Adrenal gland (tissue), 12 donors: Measurements from ENCODE around the gene DUSP3. TPM values are rescaled to one million over a fixed set of nuclear protein-coding genes. Genes with fewer than 3 reads are reported as not detected.

ENCODE experiments used
- DNase-seq, 7 donors: peaks; one replicate each; pipeline ENCODE4 v3.0.0-alpha.2; 2019 to 2020
- H3K27ac ChIP-seq, 5 donors: fragments of 200-600 bp; sonication (generic) in 4 of 5; 1 replicate in 3 of 5; 2 replicates in 2 of 5; pipeline versions ENCODE4 v1.5.1 to v1.8.0; 2016 to 2020; ENCODE audit warnings: mild to moderate bottlenecking in 1 of 5
- H3K27me3 ChIP-seq: fragments of 200-600 bp; 2 replicates; pipeline ENCODE4 v1.8.0; 2021
- H3K36me3 ChIP-seq, 2 donors: fragments of 200-600 bp; replicated peaks in 1 of 2; 1 replicate in 1 of 2; 2 replicates in 1 of 2; pipeline versions ENCODE4 v1.5.1 to v1.8.0; 2018 to 2022
- H3K4me1 ChIP-seq, 2 donors: fragments of 200-600 bp; replicated peaks in 1 of 2; 1 replicate in 1 of 2; 2 replicates in 1 of 2; pipeline versions ENCODE4 v1.5.1 to v1.8.0; 2018 to 2021
- H3K4me3 ChIP-seq, 4 donors: fragments of 200-600 bp; sonication (generic) in 3 of 4; one replicate each; pipeline ENCODE4 v1.5.1; 2016 to 2018
- H3K9me3 ChIP-seq, 3 donors: fragments of 200-600 bp; sonication (generic) in 1 of 3; replicated peaks in 1 of 3; 1 replicate in 2 of 3; 2 replicates in 1 of 3; pipeline versions ENCODE4 v1.5.1 to v1.8.0; 2016 to 2021
- POLR2A ChIP-seq, 2 donors: fragments of 450-650 bp; IDR thresholded peaks; one replicate each; pipeline ENCODE4 v1.6.1; 2017; ENCODE audit warnings: antibody characterized with exemption in 2 of 2, mild to moderate bottlenecking in 2 of 2, moderate library complexity in 1 of 2
- WGBS, 4 donors: extraction: QIAGEN DNeasy Blood & Tissue Kit in 2 of 4; methylation state at CpG; one replicate each; pipeline versions ENCODE4 v1.1.5 to v1.1.7; 2013 to 2017; 5-methylcytosine and 5-hydroxymethylcytosine counted together
- intact Hi-C, 2 donors: fragments of 100-400 bp; cut with DNase I; formaldehyde crosslinking; loops; one replicate each; pipeline versions ENCODE4 v1.14.1 to v1.15.0; 2022 to 2023
- polyA plus RNA-seq, 3 donors: library from polyadenylated mRNA; stranded (reverse); fragments of 200-250 nt in 2 of 3; fragments of 350-450 nt in 1 of 3; fragmentation: Illumina TruSeq in 1 of 3; extraction: RNeasy Lipid Tissue Mini Kit (QIAGEN cat#74804) in 1 of 3; gene quantifications; one replicate each; pipeline ENCODE4 v1.2.3, GENCODE V29; 2013 to 2014
- total RNA-seq, 9 donors: library from RNA; depleted of rRNA in 4 of 9; stranded (reverse); fragments of >200 nt in 4 of 9; fragments of 120-200 nt in 1 of 9; fragmentation: NEBNext Ultra II Directional in 1 of 9; extraction: Animal tissue kit (Norgen Biotek cat#: 25700) in 1 of 9; gene quantifications; one replicate each; pipeline versions ENCODE4 v1.1.0 to v1.2.4, GENCODE V29; 2013 to 2023
- TF ChIP-seq, protein P1 (sequence below), 6 experiments: fragments of 450-650 bp in 4 of 6; fragments of 200-600 bp in 2 of 6; sonication (generic) in 1 of 6; IDR thresholded peaks; 1 replicate in 5 of 6; 2 replicates in 1 of 6; pipeline versions ENCODE4 v1.5.1 to v1.8.0; 2016 to 2021; ENCODE audit warnings: antibody characterized with exemption in 6 of 6, mild to moderate bottlenecking in 2 of 6, moderate library complexity in 1 of 6
- donor health status: healthy with polysubstance abuse.
- donor health status: Bipolar disorder and iron deficiency.
- donor health status: DM: yes; HTN: yes; CAD: no.
- donor health status: DM: no; HTN: no; CAD: no.
- donor health status: DM: no; HTN: no; CAD: no.
- donor health status: DM: yes; HTN: yes; CAD: no.

The DUSP3 gene
- total and polyA plus RNA-seq, 12 donors: 56.3 to 136 (median 79.5) TPM

DNA sequence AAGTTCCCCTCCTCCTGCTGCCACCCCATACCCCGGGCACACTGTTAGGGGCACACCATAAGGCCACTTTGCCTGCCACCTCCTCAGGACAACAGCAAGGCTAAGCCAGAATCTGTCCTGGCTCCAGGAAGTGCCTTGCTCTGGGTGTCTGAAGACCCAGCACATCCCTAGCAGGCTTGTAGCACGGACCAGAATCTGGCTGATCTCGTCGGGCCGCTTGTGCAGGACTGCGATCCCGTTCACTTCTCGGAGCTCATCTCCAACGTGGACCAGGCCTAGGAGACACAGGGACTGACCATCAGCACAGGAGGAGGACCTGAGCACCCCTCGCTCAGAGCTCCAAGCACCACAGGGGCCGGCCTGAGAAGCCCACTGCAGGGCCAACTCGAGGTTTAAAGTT lies 46.8 kb upstream of the DUSP3 start:
- DNase-seq: no peak
- H3K36me3 ChIP-seq: no peaks in the 10 kb centered on the region

DNA sequence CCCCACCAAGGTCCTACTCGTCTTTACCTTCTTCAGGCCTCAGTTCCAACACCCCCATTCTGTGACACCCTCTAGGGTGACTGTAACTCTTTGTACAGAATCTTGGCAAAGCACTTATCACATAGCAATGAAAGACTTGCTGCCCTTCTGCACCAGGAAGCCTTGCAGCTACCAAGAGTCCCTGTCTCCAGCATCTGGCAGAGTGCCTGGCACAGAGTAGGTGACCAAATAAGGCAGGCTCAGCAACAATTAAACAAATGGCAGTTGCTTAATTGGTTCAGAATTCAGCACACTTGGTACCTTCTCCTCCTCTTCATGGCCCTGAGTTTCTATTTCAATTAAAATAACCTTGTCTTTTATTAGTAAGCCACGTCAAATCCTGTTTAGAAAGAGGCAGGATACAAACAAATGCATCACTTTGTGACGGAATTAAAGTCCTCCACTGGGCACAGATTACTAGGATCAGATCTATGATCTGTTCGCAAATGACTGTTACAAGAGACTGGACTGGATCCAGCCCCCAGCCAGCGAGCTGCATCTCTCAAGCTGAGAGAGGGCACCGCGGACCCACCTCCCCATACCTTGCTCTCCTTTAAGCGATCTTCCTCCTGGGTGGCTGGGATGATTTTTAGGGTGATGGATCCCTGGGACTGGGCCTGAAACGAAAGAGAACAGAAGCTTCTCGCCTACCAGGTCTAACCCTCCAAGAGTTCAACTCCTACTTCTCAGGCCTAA lies 44.7 kb upstream of the DUSP3 start:
- intact Hi-C loops: no loop called here
- WGBS, 4 donors: 67 to 71% (median 70%) methylated on average over 10 of the region's 10 CpGs
- Histone ChIP-seq H3K27me3 (no peaks in the 10 kb centered on the region), H3K36me3 (no peaks in the 10 kb centered on the region), H3K4me3 (no peak overlapping the region), H3K27ac (peak overlapping the region in 1 of 5 donors; percentile 75), H3K4me1 (peaks cover 0 to 8% of the 10 kb centered on the region in 2 donors), H3K9me3 (no peaks in the 10 kb centered on the region)
- TF ChIP-seq, protein P1, sequence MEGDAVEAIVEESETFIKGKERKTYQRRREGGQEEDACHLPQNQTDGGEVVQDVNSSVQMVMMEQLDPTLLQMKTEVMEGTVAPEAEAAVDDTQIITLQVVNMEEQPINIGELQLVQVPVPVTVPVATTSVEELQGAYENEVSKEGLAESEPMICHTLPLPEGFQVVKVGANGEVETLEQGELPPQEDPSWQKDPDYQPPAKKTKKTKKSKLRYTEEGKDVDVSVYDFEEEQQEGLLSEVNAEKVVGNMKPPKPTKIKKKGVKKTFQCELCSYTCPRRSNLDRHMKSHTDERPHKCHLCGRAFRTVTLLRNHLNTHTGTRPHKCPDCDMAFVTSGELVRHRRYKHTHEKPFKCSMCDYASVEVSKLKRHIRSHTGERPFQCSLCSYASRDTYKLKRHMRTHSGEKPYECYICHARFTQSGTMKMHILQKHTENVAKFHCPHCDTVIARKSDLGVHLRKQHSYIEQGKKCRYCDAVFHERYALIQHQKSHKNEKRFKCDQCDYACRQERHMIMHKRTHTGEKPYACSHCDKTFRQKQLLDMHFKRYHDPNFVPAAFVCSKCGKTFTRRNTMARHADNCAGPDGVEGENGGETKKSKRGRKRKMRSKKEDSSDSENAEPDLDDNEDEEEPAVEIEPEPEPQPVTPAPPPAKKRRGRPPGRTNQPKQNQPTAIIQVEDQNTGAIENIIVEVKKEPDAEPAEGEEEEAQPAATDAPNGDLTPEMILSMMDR (IDR thresholded peaks at IDR 0.05): no peak
- TF ChIP-seq POLR2A (IDR thresholded peaks at IDR 0.05): no peak
- peak in 6 of 7 donors; percentile 45 to 70 (median 60) for DNase-seq

More for the DNA sequence above, 46.8 kb upstream of the DUSP3 start:
- WGBS, 4 donors: 90 to 100% (median 95%) methylated on average over 6 to 12 of the region's 12 CpGs
- Histone ChIP-seq H3K27me3 (no peaks in the 10 kb centered on the region), H3K4me1 (peaks cover 0 to 8% of the 10 kb centered on the region in 2 donors), H3K4me3 (no peak overlapping the region), H3K27ac (no peak overlapping the region), H3K9me3 (no peaks in the 10 kb centered on the region)
- TF ChIP-seq POLR2A (IDR thresholded peaks at IDR 0.05): no peak
- TF ChIP-seq, protein P1 (IDR thresholded peaks at IDR 0.05): no peak
- intact Hi-C loops: no loop called here

DNA sequence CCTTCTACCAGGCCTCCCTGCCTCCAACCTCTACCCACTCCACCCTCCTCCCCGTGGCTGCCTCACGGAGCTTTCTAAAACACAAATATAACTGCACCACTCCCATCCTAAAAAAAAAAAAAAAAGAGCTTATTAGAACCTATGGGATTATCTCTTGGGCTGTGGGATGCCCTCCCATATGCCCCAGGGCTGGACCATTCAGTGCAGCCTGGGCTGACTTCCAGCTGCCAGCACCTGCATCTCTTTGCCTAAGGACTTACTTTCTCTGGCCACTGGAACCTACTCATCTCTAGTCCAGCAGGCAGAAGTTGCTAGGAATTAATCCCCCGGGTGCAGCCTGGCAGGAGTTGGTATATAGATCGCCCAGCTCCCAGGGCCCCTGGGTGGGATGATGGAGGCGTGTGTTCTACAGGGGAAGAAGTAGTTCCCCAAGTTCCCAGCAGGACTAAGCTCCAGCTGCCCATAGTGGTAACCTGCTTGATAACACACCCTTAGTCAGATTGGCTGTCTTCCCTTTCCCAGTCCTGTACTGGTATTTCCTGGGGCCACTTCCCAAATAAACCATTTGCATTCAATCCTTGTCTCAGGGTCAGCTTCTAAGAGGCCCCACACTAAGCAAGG lies 43.9 kb upstream of the DUSP3 start:
- Histone ChIP-seq H3K27ac (peak overlapping the region in 1 of 5 donors; percentile 75), H3K4me1 (peaks cover 0 to 8% of the 10 kb centered on the region in 2 donors), H3K36me3 (no peaks in the 10 kb centered on the region), H3K4me3 (no peak overlapping the region), H3K9me3 (no peaks in the 10 kb centered on the region), H3K27me3 (no peaks in the 10 kb centered on the region)
- no peak for TF ChIP-seq POLR2A (IDR thresholded peaks at IDR 0.05)
- TF ChIP-seq, protein P1 (IDR thresholded peaks at IDR 0.05): no peak
- 87 to 97% (median 94%) methylated on average over 5 of the region's 5 CpGs for WGBS, 4 donors
- DNase-seq: no peak
- intact Hi-C loops: no loop called here

DNA sequence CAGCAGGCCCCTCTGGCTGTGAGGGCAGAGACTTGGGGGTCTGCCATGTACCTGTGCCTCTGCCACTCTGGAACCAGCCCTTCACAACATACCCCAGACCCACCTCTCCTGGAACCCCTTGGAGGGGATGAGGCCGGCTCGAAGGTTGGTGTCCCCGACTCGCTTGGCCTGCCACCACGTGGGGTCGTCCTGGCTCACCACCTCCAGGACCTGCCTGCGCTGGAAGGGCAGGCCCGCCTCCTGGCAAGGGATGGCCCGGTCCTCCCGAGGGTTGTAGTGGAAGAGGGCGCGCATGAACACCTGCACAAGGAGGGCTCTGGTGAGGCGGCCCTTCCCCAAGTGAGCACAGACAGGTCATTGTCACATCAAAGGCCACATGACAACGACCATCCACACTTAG lies 42.0 kb upstream of the DUSP3 start:
- peaks cover 0 to 8% of the 10 kb centered on the region in 2 donors for H3K4me1 ChIP-seq
- DNase-seq: no peak
- H3K36me3 ChIP-seq: no peaks in the 10 kb centered on the region
- no peak for TF ChIP-seq POLR2A (IDR thresholded peaks at IDR 0.05)
- TF ChIP-seq, protein P1 (IDR thresholded peaks at IDR 0.05): no peak
- no peak overlapping the region for H3K27ac ChIP-seq
- H3K4me3 ChIP-seq: no peak overlapping the region
- 91 to 96% (median 92%) methylated on average over 7 to 14 of the region's 14 CpGs for WGBS, 4 donors
- intact Hi-C loops: no loop called here
- H3K9me3 ChIP-seq: no peaks in the 10 kb centered on the region
- H3K27me3 ChIP-seq: no peaks in the 10 kb centered on the region
